PC-3 (cell line): Measurements from ENCODE around the gene EFCC1. TPM values are rescaled to one million over a fixed set of nuclear protein-coding genes. Genes with fewer than 3 reads are reported as not detected.

ENCODE experiments used
- ATAC-seq: fragments of 200-7000 bp; cut with Tn5 transposase; 2 replicates; pipeline ENCODE4 v1.9.1; 2020; ENCODE audit warnings: mild to moderate bottlenecking, moderate library complexity
- BruUV-seq: library from RNA; stranded (reverse); fragments of 400-500 nt; replicated peaks from 2 replicates; lab custom pipeline; 2021; lab: Mats Ljungman, UMichigan
- CTCF ChIA-PET: fragments of 300-600 bp; sonication (Branson Sonifier 250); formaldehyde crosslinking; loops from one replicate; lab custom pipeline; 2022; ENCODE audit warnings: antibody characterized with exemption; lab: Charles Lee
- POLR2A ChIA-PET: fragments of 300-600 bp; sonication (Branson Sonifier 250); formaldehyde crosslinking; loops from one replicate; lab custom pipeline; 2022; ENCODE audit warnings: antibody characterized with exemption; ENCODE audit not compliant: unreplicated experiment; lab: Charles Lee
- DNase-seq: peaks from one replicate; pipeline ENCODE4 v3.0.0-alpha.2; 2015
- H2AFZ ChIP-seq: fragments of 300-600 bp; sonication (generic); 2 replicates; pipeline ENCODE4 v1.6.0; 2016; ENCODE audit warnings: antibody characterized with exemption, low read length
- H3F3A ChIP-seq: fragments of 300-600 bp; sonication (generic); one replicate; pipeline ENCODE4 v1.6.0; 2017; ENCODE audit warnings: antibody characterized with exemption, low read length, control low read depth, mild to moderate bottlenecking; ENCODE audit not compliant: unreplicated experiment
- H3K27ac ChIP-seq: fragments of 300-600 bp; sonication (generic); 2 replicates; pipeline ENCODE4 v1.5.1; 2016; ENCODE audit warnings: mild to moderate bottlenecking, low read length
- H3K27me3 ChIP-seq: fragments of 300-600 bp; sonication (generic); 2 replicates; pipeline ENCODE4 v1.6.1; 2016; ENCODE audit warnings: low read length, mixed read lengths
- H3K36me3 ChIP-seq: fragments of 300-600 bp; sonication (generic); 2 replicates; pipeline ENCODE4 v1.6.1; 2016; ENCODE audit warnings: low read depth, mixed run types, low read length, mixed read lengths
- H3K4me1 ChIP-seq: fragments of 300-600 bp; sonication (generic); 2 replicates; pipeline ENCODE4 v1.5.1; 2016; ENCODE audit warnings: low read length; ENCODE audit not compliant: insufficient read depth
- H3K4me2 ChIP-seq: fragments of 300-600 bp; sonication (generic); 2 replicates; pipeline ENCODE4 v1.6.0; 2016; ENCODE audit warnings: low read length
- H3K4me3 ChIP-seq: fragments of 300-600 bp; sonication (generic); 2 replicates; pipeline ENCODE4 v1.5.1; 2016; ENCODE audit warnings: mild to moderate bottlenecking, low read length, mixed read lengths
- H3K79me2 ChIP-seq: fragments of 300-600 bp; sonication (generic); 2 replicates; pipeline ENCODE4 v1.6.1; 2017; ENCODE audit warnings: low read length, mixed read lengths
- H3K9ac ChIP-seq: fragments of 300-600 bp; sonication (generic); 2 replicates; pipeline ENCODE4 v1.6.0; 2016; ENCODE audit warnings: mild to moderate bottlenecking, low read length
- H3K9me2 ChIP-seq: fragments of 300-600 bp; sonication (generic); replicated peaks from 2 replicates; pipeline ENCODE4 v1.6.1; 2016; ENCODE audit warnings: mixed run types, low read length, mixed read lengths
- H3K9me3 ChIP-seq: fragments of 300-600 bp; sonication (generic); 2 replicates; pipeline ENCODE4 v1.6.1; 2016; ENCODE audit warnings: low read length, mixed read lengths
- H4K20me1 ChIP-seq: fragments of 300-600 bp; sonication (generic); 2 replicates; pipeline ENCODE4 v1.6.1; 2016; ENCODE audit warnings: low read length, mixed read lengths
- EZH2 ChIP-seq: fragments of 300-600 bp; sonication (generic); IDR thresholded peaks from one replicate; pipeline ENCODE4 v1.6.1; 2017; ENCODE audit warnings: antibody characterized with exemption, mild to moderate bottlenecking, low read length; ENCODE audit not compliant: unreplicated experiment
- EZH2phosphoT487 ChIP-seq: fragments of 300-600 bp; sonication (generic); IDR thresholded peaks from 2 replicates; pipeline ENCODE4 v1.6.1; 2018; ENCODE audit warnings: mild to moderate bottlenecking, antibody characterized with exemption, low read length, borderline replicate concordance
- intact Hi-C: fragments of 100-400 bp; cut with micrococcal nuclease; formaldehyde crosslinking; loops from 2 replicates; pipeline ENCODE4 v1.9.0; 2023
- total RNA-seq: library from RNA; depleted of rRNA; stranded (reverse); fragments of >200 nt; gene quantifications from 2 replicates; pipeline ENCODE4 v1.2.3, GENCODE V29; 2014
- TF ChIP-seq, protein P1 (sequence below): fragments of 300-600 bp; sonication (generic); conservative IDR thresholded peaks from 2 replicates; pipeline ENCODE4 v1.5.1; 2017; ENCODE audit warnings: antibody characterized with exemption, low read depth, mild to moderate bottlenecking, low read length

The EFCC1 gene
- total RNA-seq, 1 experiment from 2014 or later, result not detected

GRCh38 chr3:129046037-129046731, 45.1 kb downstream of the EFCC1 start:
- no peak overlapping the region for H3K4me2 ChIP-seq
- POLR2A ChIA-PET, result no interaction called here

GRCh38 chr3:129046732-129047552, 45.8 kb downstream of the EFCC1 start:
- H2AFZ ChIP-seq, result no peak overlapping the region
- POLR2A ChIA-PET, result no interaction called here
- no peaks in the 10 kb centered on the region for H3F3A ChIP-seq
- TF ChIP-seq EZH2phosphoT487 (no peak), EZH2 (no peak)
- TF ChIP-seq, protein P1, sequence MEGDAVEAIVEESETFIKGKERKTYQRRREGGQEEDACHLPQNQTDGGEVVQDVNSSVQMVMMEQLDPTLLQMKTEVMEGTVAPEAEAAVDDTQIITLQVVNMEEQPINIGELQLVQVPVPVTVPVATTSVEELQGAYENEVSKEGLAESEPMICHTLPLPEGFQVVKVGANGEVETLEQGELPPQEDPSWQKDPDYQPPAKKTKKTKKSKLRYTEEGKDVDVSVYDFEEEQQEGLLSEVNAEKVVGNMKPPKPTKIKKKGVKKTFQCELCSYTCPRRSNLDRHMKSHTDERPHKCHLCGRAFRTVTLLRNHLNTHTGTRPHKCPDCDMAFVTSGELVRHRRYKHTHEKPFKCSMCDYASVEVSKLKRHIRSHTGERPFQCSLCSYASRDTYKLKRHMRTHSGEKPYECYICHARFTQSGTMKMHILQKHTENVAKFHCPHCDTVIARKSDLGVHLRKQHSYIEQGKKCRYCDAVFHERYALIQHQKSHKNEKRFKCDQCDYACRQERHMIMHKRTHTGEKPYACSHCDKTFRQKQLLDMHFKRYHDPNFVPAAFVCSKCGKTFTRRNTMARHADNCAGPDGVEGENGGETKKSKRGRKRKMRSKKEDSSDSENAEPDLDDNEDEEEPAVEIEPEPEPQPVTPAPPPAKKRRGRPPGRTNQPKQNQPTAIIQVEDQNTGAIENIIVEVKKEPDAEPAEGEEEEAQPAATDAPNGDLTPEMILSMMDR, result no peak
- H3K4me1 ChIP-seq, result no peaks in the 10 kb centered on the region
- CTCF ChIA-PET, result no interaction called here
- 0 out of 2 replicates have a peak, but pooled peaks cover 6% of the 10 kb centered on the region for H3K27me3 ChIP-seq
- no peak overlapping the region for H3K4me2 ChIP-seq
- H3K9me3 ChIP-seq, result no peaks in the 10 kb centered on the region
- DNase-seq (no peak), ATAC-seq (no peak)
- H3K9me2 ChIP-seq, result no peaks in the 10 kb centered on the region
- H4K20me1 ChIP-seq, result no peaks in the 10 kb centered on the region
- H3K4me3 ChIP-seq, result no peak overlapping the region
- no peaks in the 10 kb centered on the region for H3K79me2 ChIP-seq
- no peak overlapping the region for H3K27ac ChIP-seq
- BruUV-seq, result no TSS peak
- intact Hi-C loops, result no loop called here
- no peak overlapping the region for H3K9ac ChIP-seq
- no peaks in the 10 kb centered on the region for H3K36me3 ChIP-seq

More at GRCh38 chr3:129046037-129046731, 45.1 kb downstream of the EFCC1 start:
- DNase-seq (no peak), ATAC-seq (no peak)
- Histone ChIP-seq H2AFZ (no peak overlapping the region), H3K27ac (no peak overlapping the region), H3K9me2 (no peaks in the 10 kb centered on the region), H3K4me1 (no peaks in the 10 kb centered on the region), H3F3A (no peaks in the 10 kb centered on the region), H3K27me3 (0 out of 2 replicates have a peak, but pooled peaks cover 6% of the 10 kb centered on the region), H3K9me3 (no peaks in the 10 kb centered on the region), H3K36me3 (no peaks in the 10 kb centered on the region), H3K9ac (no peak overlapping the region), H3K79me2 (no peaks in the 10 kb centered on the region), H3K4me3 (no peak overlapping the region), H4K20me1 (no peaks in the 10 kb centered on the region)
- BruUV-seq, result no TSS peak
- CTCF ChIA-PET, result no interaction called here
- TF ChIP-seq EZH2phosphoT487, result no peak
- no peak for TF ChIP-seq EZH2
- TF ChIP-seq, protein P1, result no peak
- intact Hi-C loops, result no loop called here

DNA sequence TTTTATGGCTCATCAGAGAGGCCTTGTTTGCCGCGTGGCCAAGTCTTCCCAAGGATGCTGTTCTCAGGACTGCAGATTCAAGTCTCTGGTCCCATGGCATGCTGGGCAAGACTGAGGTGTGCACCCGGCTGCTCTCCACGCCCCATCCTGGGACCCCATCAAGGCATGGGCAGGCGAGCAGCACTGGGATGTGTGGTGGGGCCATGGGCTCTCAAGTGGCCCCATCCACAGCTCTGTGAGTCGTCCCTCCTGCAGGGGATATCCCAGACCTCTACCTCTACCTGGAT, 46.4 kb downstream of the EFCC1 start:
- ChIA-PET CTCF (no interaction called here), POLR2A (no interaction called here)
- no TSS peak for BruUV-seq
- no peaks in the 10 kb centered on the region for H3F3A ChIP-seq
- no peaks in the 10 kb centered on the region for H3K79me2 ChIP-seq
- no peak overlapping the region for H3K4me3 ChIP-seq
- 0 out of 2 replicates have a peak, but pooled peaks cover under 1% of the 10 kb centered on the region for H3K27me3 ChIP-seq
- no peak overlapping the region for H3K27ac ChIP-seq
- intact Hi-C loops, result no loop called here
- no peak overlapping the region for H3K4me2 ChIP-seq
- H4K20me1 ChIP-seq, result no peaks in the 10 kb centered on the region
- no peaks in the 10 kb centered on the region for H3K4me1 ChIP-seq
- no peak for TF ChIP-seq EZH2phosphoT487
- no peak for TF ChIP-seq EZH2
- TF ChIP-seq, protein P1, result no peak
- H2AFZ ChIP-seq, result no peak overlapping the region
- ATAC-seq (no peak), DNase-seq (no peak)
- H3K36me3 ChIP-seq, result no peaks in the 10 kb centered on the region
- H3K9ac ChIP-seq, result no peak overlapping the region
- no peaks in the 10 kb centered on the region for H3K9me3 ChIP-seq
- H3K9me2 ChIP-seq, result no peaks in the 10 kb centered on the region
